ENCODE results near the gene SALL3. TPM values are rescaled to one million over a fixed set of nuclear protein-coding genes. Genes with fewer than 3 reads are reported as not detected.
"Not testable (repeated sequence)": the region's sequence is repeated elsewhere in the genome, so short reads cannot be mapped to it uniquely, and the experiment has no call there.

The SALL3 gene
- total RNA-seq, 1 experiment from 2014 or later = not detected

DNA sequence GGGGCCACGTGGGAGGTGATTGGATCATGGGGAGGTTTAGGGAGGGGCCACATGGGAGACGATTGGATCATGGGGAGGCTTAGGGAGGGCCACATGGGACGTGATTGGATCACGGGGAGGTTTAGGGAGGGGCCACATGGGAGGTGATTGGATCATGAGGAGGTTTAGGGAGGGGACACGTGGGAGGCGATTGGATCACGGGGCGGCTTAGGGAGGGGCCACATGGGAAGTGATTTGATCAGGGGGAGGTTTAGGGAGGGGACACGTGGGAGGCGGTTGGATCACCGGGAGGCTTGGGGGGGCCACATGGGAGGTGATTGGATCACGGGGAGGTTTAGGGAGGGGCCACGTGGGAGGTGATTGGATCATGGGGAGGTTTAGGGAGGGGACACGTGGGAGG, 22.5 kb upstream of the SALL3 start:
- Mint-ChIP-seq H3K27me3 (ENCODE audit: unreplicated experiment) (no peaks in the 10 kb centered on the region), H3K4me1 (ENCODE audit: low read depth, unreplicated experiment) (no peaks in the 10 kb centered on the region), H3K36me3 (ENCODE audit: insufficient read depth, unreplicated experiment) (no peaks in the 10 kb centered on the region), H3K4me3 (ENCODE audit: low read depth, unreplicated experiment) (no peak overlapping the region), H3K9me3 (ENCODE audit: low read depth, unreplicated experiment) (peaks cover 5% of the 10 kb centered on the region), H3K27ac (ENCODE audit: unreplicated experiment) (no peak overlapping the region)
- no peak for DNase-seq
- TF ChIP-seq, protein P1, sequence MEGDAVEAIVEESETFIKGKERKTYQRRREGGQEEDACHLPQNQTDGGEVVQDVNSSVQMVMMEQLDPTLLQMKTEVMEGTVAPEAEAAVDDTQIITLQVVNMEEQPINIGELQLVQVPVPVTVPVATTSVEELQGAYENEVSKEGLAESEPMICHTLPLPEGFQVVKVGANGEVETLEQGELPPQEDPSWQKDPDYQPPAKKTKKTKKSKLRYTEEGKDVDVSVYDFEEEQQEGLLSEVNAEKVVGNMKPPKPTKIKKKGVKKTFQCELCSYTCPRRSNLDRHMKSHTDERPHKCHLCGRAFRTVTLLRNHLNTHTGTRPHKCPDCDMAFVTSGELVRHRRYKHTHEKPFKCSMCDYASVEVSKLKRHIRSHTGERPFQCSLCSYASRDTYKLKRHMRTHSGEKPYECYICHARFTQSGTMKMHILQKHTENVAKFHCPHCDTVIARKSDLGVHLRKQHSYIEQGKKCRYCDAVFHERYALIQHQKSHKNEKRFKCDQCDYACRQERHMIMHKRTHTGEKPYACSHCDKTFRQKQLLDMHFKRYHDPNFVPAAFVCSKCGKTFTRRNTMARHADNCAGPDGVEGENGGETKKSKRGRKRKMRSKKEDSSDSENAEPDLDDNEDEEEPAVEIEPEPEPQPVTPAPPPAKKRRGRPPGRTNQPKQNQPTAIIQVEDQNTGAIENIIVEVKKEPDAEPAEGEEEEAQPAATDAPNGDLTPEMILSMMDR (IDR thresholded peaks at IDR 0.05; ENCODE audit: unreplicated experiment) = no peak
- CTCF ChIA-PET = no interaction called here
- BruUV-seq (replicated peaks) = no TSS peak
- intact Hi-C loops (cut with micrococcal nuclease; ENCODE audit: unreplicated experiment) = no loop called here

DNA sequence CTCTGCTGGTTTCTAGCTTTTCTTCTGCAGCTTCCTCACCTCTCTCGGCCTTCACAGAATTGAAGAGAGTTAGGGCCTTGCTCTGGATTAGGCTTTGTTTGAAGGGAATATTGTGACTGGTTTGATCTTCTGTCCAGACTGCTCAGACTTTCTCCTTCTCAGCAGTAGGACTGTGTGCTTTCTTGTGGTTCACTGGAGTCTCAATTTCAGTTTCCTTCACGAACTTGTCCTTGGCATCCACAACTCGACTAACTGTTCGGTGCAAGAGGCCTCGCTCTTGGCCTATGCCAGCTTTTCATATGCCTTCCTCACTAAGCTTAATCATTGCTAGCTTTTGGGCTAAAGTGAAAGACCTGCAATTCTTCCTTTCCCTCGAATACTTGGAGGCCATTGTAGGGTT, 18.9 kb upstream of the SALL3 start:
- H3K4me3 Mint-ChIP-seq (ENCODE audit: low read depth, unreplicated experiment) = no peak overlapping the region
- H3K36me3 Mint-ChIP-seq (ENCODE audit: insufficient read depth, unreplicated experiment) = no peaks in the 10 kb centered on the region
- no peaks in the 10 kb centered on the region for H3K27me3 Mint-ChIP-seq (ENCODE audit: unreplicated experiment)
- no peak overlapping the region for H3K27ac Mint-ChIP-seq (ENCODE audit: unreplicated experiment)
- intact Hi-C loops (cut with micrococcal nuclease; ENCODE audit: unreplicated experiment) = no loop called here
- H3K4me1 Mint-ChIP-seq (ENCODE audit: low read depth, unreplicated experiment) = no peaks in the 10 kb centered on the region
- CTCF ChIA-PET = no interaction called here
- DNase-seq = no peak
- BruUV-seq (replicated peaks) = no TSS peak
- H3K9me3 Mint-ChIP-seq (ENCODE audit: low read depth, unreplicated experiment) = peaks cover 21% of the 10 kb centered on the region
- TF ChIP-seq, protein P1 (IDR thresholded peaks at IDR 0.05; ENCODE audit: unreplicated experiment) = no peak

DNA sequence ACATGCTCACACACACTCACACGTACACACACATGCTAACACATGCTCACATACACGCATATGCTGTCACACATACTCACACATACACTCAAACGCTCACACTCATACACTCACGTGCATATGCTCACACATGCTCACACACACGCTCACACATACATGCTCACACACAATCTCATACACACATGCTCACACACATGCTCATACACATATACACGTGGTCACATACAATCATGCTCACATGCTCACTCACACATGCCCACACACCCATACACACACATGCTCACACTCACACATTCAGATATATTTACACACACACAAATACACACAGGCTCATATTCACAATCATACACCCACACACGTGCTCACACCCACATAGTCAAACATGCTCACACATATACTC, 17.5 kb upstream of the SALL3 start:
- H3K27ac Mint-ChIP-seq (ENCODE audit: unreplicated experiment) = no peak overlapping the region
- H3K27me3 Mint-ChIP-seq (ENCODE audit: unreplicated experiment) = no peaks in the 10 kb centered on the region
- DNase-seq = no peak
- H3K9me3 Mint-ChIP-seq (ENCODE audit: low read depth, unreplicated experiment) = peaks cover 21% of the 10 kb centered on the region
- no peak overlapping the region for H3K4me3 Mint-ChIP-seq (ENCODE audit: low read depth, unreplicated experiment)
- no peaks in the 10 kb centered on the region for H3K36me3 Mint-ChIP-seq (ENCODE audit: insufficient read depth, unreplicated experiment)
- TF ChIP-seq, protein P1 (IDR thresholded peaks at IDR 0.05; ENCODE audit: unreplicated experiment) = no peak
- intact Hi-C loops (cut with micrococcal nuclease; ENCODE audit: unreplicated experiment) = no loop called here
- CTCF ChIA-PET = no interaction called here
- no peaks in the 10 kb centered on the region for H3K4me1 Mint-ChIP-seq (ENCODE audit: low read depth, unreplicated experiment)
- BruUV-seq (replicated peaks) = no TSS peak

DNA sequence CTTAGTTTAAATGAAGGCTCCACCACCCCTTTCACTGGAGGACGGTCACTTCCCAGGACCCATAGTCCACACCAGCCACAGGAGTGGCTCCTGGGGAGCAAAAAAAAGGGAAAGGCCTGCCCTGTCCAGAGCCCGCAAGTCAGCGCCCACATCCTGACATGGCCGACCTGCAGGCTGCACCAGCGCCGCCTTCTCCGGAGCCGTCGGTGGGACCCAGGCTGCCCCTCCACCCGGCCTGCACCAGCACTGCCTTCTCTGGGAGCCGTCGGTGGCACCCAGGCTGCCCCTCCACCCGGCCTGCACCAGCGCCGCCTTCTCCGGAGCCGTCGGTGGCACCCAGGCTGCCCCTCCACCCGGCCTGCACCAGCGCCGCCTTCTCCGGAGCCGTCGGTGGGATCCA, 14.9 kb upstream of the SALL3 start:
- H3K4me3 Mint-ChIP-seq (ENCODE audit: low read depth, unreplicated experiment); H3K36me3 Mint-ChIP-seq (ENCODE audit: insufficient read depth, unreplicated experiment); H3K4me1 Mint-ChIP-seq (ENCODE audit: low read depth, unreplicated experiment); H3K27me3 Mint-ChIP-seq (ENCODE audit: unreplicated experiment); intact Hi-C loops (cut with micrococcal nuclease; ENCODE audit: unreplicated experiment); BruUV-seq (replicated peaks); H3K27ac Mint-ChIP-seq (ENCODE audit: unreplicated experiment); DNase-seq: not testable (repeated sequence)
- H3K9me3 Mint-ChIP-seq (ENCODE audit: low read depth, unreplicated experiment) = peaks cover 28% of the 10 kb centered on the region
- CTCF ChIA-PET = interaction anchor here (0.6 kb wide), 1 partner anchor 1069 kb away, joined by 3 read pairs; no protein-coding TSS in a partner anchor

DNA sequence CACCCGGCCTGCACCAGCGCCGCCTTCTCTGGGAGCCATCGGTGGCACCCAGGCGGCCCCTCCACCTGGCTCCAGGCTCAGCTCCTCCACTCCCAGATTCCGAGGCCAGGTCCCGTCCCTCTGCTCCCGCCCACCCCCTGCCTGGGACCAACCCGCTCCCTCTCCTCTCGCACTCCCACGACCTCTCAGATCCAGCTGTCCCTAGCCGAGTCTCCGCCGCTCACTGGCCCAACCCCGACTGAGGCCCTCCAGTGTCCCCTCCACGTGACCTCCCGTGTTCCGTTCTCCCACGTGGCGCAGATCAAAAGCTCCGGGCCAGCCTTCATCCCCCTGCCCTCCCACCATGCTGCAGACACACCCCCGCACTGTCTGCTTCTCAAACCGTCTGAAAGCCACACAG, 14.4 kb upstream of the SALL3 start:
- Mint-ChIP-seq H3K4me1 (ENCODE audit: low read depth, unreplicated experiment) (no peaks in the 10 kb centered on the region), H3K4me3 (ENCODE audit: low read depth, unreplicated experiment) (no peak overlapping the region), H3K9me3 (ENCODE audit: low read depth, unreplicated experiment) (peaks cover 28% of the 10 kb centered on the region), H3K27ac (ENCODE audit: unreplicated experiment) (no peak overlapping the region), H3K27me3 (ENCODE audit: unreplicated experiment) (no peaks in the 10 kb centered on the region), H3K36me3 (ENCODE audit: insufficient read depth, unreplicated experiment) (no peaks in the 10 kb centered on the region)
- intact Hi-C loops (cut with micrococcal nuclease; ENCODE audit: unreplicated experiment) = no loop called here
- TF ChIP-seq, protein P1 (IDR thresholded peaks at IDR 0.05; ENCODE audit: unreplicated experiment) = no peak
- no TSS peak for BruUV-seq (replicated peaks)
- DNase-seq = no peak
- CTCF ChIA-PET = no interaction called here

Measured in Calu3 (cell line).